Natural killer cell (primary cell): Measurements from ENCODE around the gene CDH12. TPM values are rescaled to one million over a fixed set of nuclear protein-coding genes. Genes with fewer than 3 reads are reported as not detected.

ENCODE experiments used
- ATAC-seq, 3 donors: fragments of 150-1000 bp in 2 of 3; fragments of 200-7000 bp in 1 of 3; cut with Tn5 transposase; 1 replicate in 1 of 3; 2 replicates in 2 of 3; pipeline ENCODE4 v1.10.0; 2021; ENCODE audit warnings: mild to moderate bottlenecking in 2 of 3, moderate library complexity in 2 of 3
- DNase-seq, 2 donors: peaks; one replicate each; pipeline versions ENCODE4 v3.0.0 to v3.0.0-alpha.2; 2013 to 2021; ENCODE audit warnings: mixed read lengths in 1 of 2
- H3K27ac ChIP-seq: one replicate; pipeline ENCODE4 v1.5.1; 2013; ENCODE audit warnings: mild to moderate bottlenecking, low read length
- H3K27me3 ChIP-seq: one replicate; pipeline ENCODE4 v1.6.1; 2013; ENCODE audit warnings: low read length; ENCODE audit not compliant: control insufficient read depth, insufficient read depth
- H3K36me3 ChIP-seq: one replicate; pipeline ENCODE4 v1.6.1; 2013; ENCODE audit warnings: low read length; ENCODE audit not compliant: control insufficient read depth, insufficient read depth
- H3K4me1 ChIP-seq: one replicate; pipeline ENCODE4 v1.6.1; 2013; ENCODE audit warnings: low read length; ENCODE audit not compliant: control insufficient read depth, insufficient read depth
- H3K4me3 ChIP-seq: one replicate; pipeline ENCODE4 v1.5.1; 2013; ENCODE audit warnings: low read length
- H3K9me3 ChIP-seq: one replicate; pipeline ENCODE4 v1.6.1; 2013; ENCODE audit warnings: low read length; ENCODE audit not compliant: control insufficient read depth, insufficient read depth
- H3K27ac Mint-ChIP-seq, 2 donors: one replicate each; pipeline ENCODE4 v1.8.0; 2022; ENCODE audit warnings: mild to moderate bottlenecking in 2 of 2, mixed read lengths in 2 of 2, moderate library complexity in 1 of 2
- H3K27me3 Mint-ChIP-seq, 2 donors: one replicate each; pipeline ENCODE4 v1.8.0; 2022; ENCODE audit warnings: low read depth in 2 of 2, mixed read lengths in 2 of 2
- H3K36me3 Mint-ChIP-seq: one replicate; pipeline ENCODE4 v1.8.0; 2022; ENCODE audit warnings: mixed read lengths
- H3K4me1 Mint-ChIP-seq, 2 donors: one replicate each; pipeline ENCODE4 v1.8.0; 2022; ENCODE audit warnings: mixed read lengths in 2 of 2
- H3K4me3 Mint-ChIP-seq: one replicate; pipeline ENCODE4 v1.8.0; 2022; ENCODE audit warnings: mild to moderate bottlenecking, moderate library complexity, mixed read lengths
- H3K9me3 Mint-ChIP-seq, 2 donors: one replicate each; pipeline ENCODE4 v1.8.0; 2022; ENCODE audit warnings: mixed read lengths in 2 of 2
- CTCF ChIP-seq: fragments of 200-600 bp; IDR thresholded peaks from one replicate; pipeline ENCODE4 v1.8.0; 2022; ENCODE audit warnings: antibody characterized with exemption
- WGBS: methylation state at CpG from one replicate; pipeline ENCODE4 v1.1.7; 2013; ENCODE audit warnings: missing lambda C conversion rate; ENCODE audit not compliant: insufficient coverage; 5-methylcytosine and 5-hydroxymethylcytosine counted together
- intact Hi-C: fragments of 100-400 bp; cut with micrococcal nuclease; formaldehyde crosslinking; loops from one replicate; pipeline ENCODE4 v1.14.2; 2022
- total RNA-seq, 4 donors: library from RNA; stranded (reverse); fragments of 120-200 nt in 1 of 4; gene quantifications; one replicate each; pipeline versions ENCODE4 v1.2.3 to v1.2.4, GENCODE V29; 2013 to 2022

Gene CDH12
- total RNA-seq, 3 donors from 2014 or later (not counting 1 experiment from before 2014, with no cell fraction given) = not detected

DNA sequence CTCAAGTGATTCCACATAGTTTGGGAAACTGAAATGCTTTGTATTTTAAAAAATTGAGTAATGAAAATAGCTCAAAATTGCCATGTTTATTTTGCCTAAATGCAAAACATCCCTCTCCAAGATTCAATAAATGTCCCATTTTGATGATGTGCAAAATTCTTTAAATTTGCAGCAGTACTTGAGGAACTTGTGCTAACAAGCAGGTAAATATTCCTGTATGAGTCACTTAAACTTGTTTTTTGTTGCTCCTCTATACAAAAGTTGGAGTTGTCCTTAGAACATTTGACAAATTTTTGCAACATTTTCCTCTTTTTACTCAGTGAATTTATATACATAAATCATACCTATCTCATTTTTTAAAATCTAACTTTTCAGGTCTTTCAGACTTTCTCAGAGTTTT is 280.2 kb downstream of the CDH12 start:
- H3K27ac ChIP-seq = no peak overlapping the region
- no peak overlapping the region for H3K27ac Mint-ChIP-seq
- ATAC-seq = no peak
- DNase-seq = no peak
- peaks cover 16 to 23% of the 10 kb centered on the region in 2 donors for H3K9me3 Mint-ChIP-seq
- H3K4me3 ChIP-seq = no peak overlapping the region
- no peak overlapping the region for H3K4me3 Mint-ChIP-seq
- H3K27me3 ChIP-seq = no peaks in the 10 kb centered on the region
- no peak for TF ChIP-seq CTCF
- intact Hi-C loops = no loop called here
- H3K27me3 Mint-ChIP-seq = no peaks in the 10 kb centered on the region
- H3K4me1 Mint-ChIP-seq = no peaks in the 10 kb centered on the region
- no peaks in the 10 kb centered on the region for H3K36me3 ChIP-seq
- H3K4me1 ChIP-seq = no peaks in the 10 kb centered on the region
- no peaks in the 10 kb centered on the region for H3K9me3 ChIP-seq
- H3K36me3 Mint-ChIP-seq = peaks cover 9% of the 10 kb centered on the region

GRCh38 chr5:22567983-22568382 is 285.2 kb downstream of the CDH12 start:
- ATAC-seq = no peak
- Histone ChIP-seq H3K36me3 (no peaks in the 10 kb centered on the region), H3K4me3 (no peak overlapping the region), H3K9me3 (no peaks in the 10 kb centered on the region), H3K4me1 (no peaks in the 10 kb centered on the region), H3K27me3 (no peaks in the 10 kb centered on the region), H3K27ac (no peak overlapping the region)
- Mint-ChIP-seq H3K4me1 (no peaks in the 10 kb centered on the region), H3K36me3 (peaks cover 9% of the 10 kb centered on the region), H3K4me3 (no peak overlapping the region), H3K27me3 (no peaks in the 10 kb centered on the region), H3K9me3 (peaks cover 11 to 18% of the 10 kb centered on the region in 2 donors), H3K27ac (no peak overlapping the region)
- no peak for DNase-seq
- intact Hi-C loops = no loop called here
- TF ChIP-seq CTCF = no peak

DNA sequence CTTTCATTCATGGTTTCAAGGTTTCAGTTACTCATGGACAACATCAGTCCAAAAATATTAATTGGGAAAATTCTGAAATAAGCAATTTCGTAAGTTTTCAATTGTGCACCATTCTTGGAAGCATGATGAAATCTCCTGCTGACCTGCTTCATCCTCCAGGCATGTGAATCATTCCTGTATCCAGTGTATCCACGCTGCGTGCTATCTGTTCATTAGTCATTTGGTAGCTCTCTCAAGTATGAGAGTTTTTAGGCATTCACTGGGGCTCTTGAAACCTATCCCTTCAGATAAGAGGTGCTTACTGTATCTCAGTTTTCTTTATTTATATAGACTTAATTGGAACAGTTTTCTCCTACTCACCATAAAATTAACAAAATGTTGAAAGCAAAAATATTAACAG is 293.0 kb downstream of the CDH12 start:
- TF ChIP-seq CTCF = no peak
- no peak for ATAC-seq
- intact Hi-C loops = no loop called here
- no peaks in the 10 kb centered on the region for H3K9me3 ChIP-seq
- Mint-ChIP-seq H3K27ac (no peak overlapping the region), H3K4me1 (no peaks in the 10 kb centered on the region), H3K9me3 (peaks cover 7 to 19% of the 10 kb centered on the region in 2 donors), H3K4me3 (no peak overlapping the region), H3K27me3 (no peaks in the 10 kb centered on the region), H3K36me3 (peaks cover 15% of the 10 kb centered on the region)
- H3K27me3 ChIP-seq = no peaks in the 10 kb centered on the region
- H3K27ac ChIP-seq = no peak overlapping the region
- DNase-seq = no peak
- no peaks in the 10 kb centered on the region for H3K4me1 ChIP-seq
- 50% methylated on average over 1 of the region's 3 CpGs for WGBS
- H3K4me3 ChIP-seq = no peak overlapping the region
- H3K36me3 ChIP-seq = no peaks in the 10 kb centered on the region

- TF ChIP-seq CTCF = no peak
- no peak for DNase-seq
Measured at GRCh38 chr5:22557251-22557650, 295.9 kb downstream of the CDH12 start.

More at GRCh38 chr5:22557251-22557650, 295.9 kb downstream of the CDH12 start:
- H3K9me3 ChIP-seq = no peaks in the 10 kb centered on the region
- no peaks in the 10 kb centered on the region for H3K4me1 Mint-ChIP-seq
- H3K27me3 ChIP-seq = no peaks in the 10 kb centered on the region
- no peak for ATAC-seq
- WGBS = 83% methylated on average over 6 of the region's 6 CpGs
- no peaks in the 10 kb centered on the region for H3K36me3 ChIP-seq
- H3K4me3 ChIP-seq = no peak overlapping the region
- H3K4me1 ChIP-seq = no peaks in the 10 kb centered on the region
- intact Hi-C loops = no loop called here
- H3K27me3 Mint-ChIP-seq = no peaks in the 10 kb centered on the region
- no peak overlapping the region for H3K27ac Mint-ChIP-seq
- peaks cover 7 to 13% of the 10 kb centered on the region in 2 donors for H3K9me3 Mint-ChIP-seq
- H3K27ac ChIP-seq = no peak overlapping the region
- H3K4me3 Mint-ChIP-seq = no peak overlapping the region
- H3K36me3 Mint-ChIP-seq = peaks cover 15% of the 10 kb centered on the region
